GM18858 (cell line): ENCODE results near the gene NLRP9.
A peak's percentile ranks its signal among the peaks of the same experiment; 100 is the strongest.

Experiments used
- ATAC-seq: cut with Tn5 transposase; IDR thresholded peaks from one replicate; pipeline ENCODE4 v1.9.1; 2021; ENCODE audit not compliant: unreplicated experiment

The NLRP9 gene

DNA sequence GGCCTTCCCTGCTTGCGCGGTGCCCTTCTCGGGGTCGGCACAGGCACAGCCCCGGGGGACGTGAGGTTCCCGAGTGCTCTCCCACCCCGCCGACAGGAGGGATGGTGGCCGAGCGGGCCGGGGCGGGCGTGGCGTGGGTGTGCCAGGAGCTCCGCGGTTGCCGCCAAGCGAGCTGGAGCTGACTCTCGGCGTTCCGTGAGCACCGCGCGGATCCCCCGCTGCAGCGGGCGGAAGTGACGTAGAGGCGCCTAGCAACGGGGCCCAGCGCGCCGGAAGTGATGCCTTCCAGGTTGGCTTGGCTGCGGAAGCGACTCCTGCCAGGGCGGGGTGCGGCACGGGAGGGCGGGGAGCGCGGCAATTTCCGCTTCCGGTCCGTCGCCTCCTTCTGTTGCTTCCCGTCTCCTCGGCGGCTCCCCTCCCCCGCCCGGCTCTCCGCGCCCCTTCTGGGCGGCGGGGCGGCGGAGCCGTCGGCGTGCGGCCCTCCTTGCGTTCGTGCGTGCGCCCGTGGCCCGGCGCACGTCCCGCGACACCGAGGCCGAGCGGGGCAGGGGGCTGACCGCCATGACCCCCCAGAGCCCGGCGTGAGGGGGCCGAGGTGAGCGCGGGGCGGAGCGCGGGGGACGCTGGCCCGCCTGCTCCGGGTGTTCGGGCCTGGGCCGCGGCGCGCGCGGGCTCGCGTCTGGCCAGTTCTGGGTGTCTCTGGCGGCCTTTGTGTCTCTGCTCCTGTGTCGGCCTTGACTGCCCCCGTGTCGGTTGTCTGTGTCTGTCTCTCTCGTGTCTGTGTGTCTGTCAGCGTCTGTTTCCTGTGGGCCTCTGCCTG lies 63.2 kb downstream of the NLRP9 start, which contains the start of gene EPN1:
TSS of gene EPN1 (plus strand) at position 386 of the 820 bp plus-strand sequence. CDS start 3,402 bp downstream, outside the sequence.
- ATAC-seq, result peak; percentile 51

DNA sequence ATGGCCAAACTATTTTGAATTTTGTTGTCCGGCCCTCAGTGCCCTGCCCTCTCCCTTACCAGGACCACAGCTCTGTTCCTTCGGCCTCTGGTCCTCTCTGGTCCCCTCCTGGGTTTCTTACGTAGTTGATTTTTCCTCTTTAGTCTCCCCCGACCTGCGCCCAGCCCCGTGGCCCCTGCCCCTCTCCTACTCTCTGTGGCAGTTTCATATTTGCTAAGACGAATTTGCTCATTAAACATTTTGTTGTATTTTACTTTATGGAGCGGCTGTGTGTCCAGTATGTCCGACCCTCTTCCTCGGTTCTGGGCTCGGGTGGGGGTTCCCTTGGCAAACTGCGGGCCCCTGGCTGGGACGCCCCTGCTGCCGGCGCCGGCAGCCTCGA lies 63.8 kb downstream of the NLRP9 start:
- no peak for ATAC-seq

DNA sequence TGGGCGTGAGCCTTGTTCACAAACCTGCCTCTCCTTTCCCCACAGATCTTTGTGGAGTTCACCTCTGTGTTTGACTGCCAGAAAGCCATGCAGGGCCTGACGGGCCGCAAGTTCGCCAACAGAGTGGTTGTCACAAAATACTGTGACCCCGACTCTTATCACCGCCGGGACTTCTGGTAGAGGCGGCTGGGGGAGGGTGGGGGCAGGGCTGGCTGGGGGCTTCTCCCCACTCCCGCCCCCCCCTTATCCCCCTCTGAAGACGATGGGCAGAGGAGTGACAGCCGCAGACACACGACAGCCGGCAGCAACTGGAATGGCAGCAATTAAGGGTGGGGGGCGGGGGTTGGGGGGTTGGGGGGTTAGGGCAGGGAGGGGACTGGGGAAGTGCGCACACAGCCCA lies 64.3 kb downstream of the NLRP9 start:
- no peak for ATAC-seq

DNA sequence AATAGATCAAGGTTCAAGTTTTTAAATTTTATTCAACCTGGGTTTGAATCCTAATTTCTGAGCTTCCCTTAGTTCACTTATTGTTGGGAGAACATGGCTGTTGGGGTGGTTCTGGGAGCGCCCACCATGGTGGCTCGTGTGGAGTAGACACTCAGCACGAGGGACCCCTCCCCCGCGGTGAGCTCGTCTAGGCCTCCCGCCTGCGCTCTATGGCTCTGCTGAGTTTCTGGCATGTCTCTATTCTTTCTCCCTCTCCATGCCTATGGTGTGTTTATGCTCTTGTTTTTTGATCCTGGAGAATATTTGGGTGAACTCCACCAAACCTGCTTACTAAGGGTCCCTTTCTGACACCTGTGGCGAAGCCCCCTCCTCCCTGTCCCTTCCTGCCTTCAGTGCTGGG lies 64.7 kb downstream of the NLRP9 start:
- ATAC-seq, result no peak

DNA sequence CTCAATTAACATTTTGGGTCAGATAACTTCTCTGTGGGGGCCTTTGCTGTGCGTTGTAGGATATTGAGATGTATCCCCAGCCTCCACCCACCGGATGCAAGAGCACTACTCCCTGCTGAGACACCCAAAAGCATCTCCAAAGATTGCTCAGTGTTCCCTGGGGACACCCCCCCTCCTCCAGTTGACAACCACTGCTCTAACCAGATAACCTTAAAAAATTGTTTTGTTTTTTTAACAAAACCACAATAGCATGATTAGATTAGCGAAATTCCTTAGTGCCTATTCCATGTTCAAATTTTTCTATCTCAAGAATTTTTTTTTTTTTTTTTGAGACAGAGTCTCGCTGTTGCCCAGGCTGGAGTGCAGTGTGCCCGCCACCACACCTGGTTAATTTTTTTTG lies 65.8 kb downstream of the NLRP9 start:
- ATAC-seq, result no peak

DNA sequence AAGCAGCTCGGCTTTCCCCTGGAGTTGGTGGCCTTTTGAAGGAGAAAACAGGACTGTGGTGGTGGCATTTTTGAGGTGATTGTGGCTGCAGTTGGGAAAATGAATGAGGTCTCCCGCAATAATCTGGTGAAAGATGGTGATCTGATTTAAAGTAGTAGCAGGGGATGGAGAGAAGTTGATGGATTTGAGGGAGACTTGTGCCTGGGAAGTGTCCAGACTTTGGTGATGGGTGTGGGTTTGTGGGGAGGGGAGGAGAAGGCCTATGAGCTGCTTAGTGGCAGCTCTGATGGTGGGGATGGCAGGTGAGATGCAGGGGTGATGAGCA lies 67.2 kb downstream of the NLRP9 start:
- ATAC-seq, result no peak

DNA sequence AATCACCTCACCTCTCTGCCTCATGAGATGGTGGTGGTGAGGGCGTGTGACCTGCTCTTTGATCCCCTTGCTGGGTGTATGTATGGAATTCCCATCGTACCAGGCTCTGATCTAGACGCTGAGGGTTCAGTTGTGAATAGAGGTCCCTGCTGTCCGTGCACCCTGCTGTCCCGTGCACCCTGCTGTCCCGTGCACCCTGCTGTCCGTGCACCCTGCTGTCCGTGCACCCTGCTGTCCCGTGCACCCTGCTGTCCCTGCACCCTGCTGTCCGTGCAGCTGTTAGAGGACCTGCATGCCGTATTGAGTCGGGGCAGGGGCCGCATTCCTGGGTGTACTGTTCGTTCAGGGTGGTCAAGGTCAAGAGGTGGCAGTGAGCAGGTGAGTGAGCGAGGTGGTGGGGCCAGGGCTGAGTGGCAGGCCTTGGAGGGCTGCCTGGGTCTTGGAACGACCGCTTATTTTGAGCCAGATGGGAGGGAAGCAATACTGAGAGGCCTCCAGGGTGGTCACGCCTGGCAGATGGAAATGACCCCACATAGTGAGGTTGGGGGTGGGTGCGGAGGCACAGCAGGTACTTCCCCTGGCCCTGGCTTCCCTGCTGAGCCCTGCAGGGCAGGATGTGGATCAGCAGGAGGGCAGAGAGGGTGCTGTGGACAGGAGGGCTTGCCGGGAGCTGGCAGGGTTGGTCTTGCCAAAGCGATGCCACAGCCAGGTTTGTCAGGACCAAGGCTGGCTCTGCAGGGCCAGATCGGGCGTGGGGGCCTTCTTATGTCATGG lies 67.7 kb downstream of the NLRP9 start:
- no peak for ATAC-seq

DNA sequence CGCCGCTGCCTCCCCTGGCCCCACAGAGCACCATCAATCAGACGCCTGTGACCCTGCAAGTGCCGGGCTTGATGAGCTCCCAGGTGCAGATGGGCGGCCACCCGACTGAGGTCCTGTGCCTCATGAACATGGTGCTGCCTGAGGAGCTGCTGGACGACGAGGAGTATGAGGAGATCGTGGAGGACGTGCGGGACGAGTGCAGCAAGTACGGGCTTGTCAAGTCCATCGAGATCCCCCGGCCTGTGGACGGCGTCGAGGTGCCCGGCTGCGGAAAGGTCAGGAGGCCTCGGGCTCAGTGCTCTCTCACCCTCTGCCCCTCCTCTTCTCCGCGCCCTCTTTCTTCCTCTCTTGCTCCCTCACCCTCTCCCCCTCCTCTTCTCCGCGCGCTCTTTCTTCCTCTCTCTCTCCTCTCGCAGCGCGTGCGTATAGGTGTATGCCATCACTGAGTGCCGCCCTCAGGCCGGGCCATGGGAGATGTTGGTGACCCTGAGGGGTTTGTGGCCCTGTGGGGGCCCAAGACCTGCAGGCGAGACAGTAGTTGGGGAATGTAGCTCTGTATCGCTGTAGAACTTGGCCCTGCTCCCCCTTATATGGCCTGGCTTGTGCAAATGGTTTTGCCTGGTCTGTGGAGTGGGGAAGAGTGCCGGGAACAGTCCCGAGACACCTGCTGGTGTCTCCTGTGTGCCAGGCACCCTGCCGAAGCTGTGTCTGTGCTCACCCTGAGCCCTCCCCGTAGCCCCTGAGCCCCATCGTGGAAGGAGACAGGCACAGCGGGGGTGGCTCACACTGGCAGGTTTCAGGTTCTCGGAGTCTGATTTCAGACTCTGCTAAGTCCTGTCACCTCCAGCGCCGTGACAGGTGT lies 68.6 kb downstream of the NLRP9 start:
- ATAC-seq, result no peak

DNA sequence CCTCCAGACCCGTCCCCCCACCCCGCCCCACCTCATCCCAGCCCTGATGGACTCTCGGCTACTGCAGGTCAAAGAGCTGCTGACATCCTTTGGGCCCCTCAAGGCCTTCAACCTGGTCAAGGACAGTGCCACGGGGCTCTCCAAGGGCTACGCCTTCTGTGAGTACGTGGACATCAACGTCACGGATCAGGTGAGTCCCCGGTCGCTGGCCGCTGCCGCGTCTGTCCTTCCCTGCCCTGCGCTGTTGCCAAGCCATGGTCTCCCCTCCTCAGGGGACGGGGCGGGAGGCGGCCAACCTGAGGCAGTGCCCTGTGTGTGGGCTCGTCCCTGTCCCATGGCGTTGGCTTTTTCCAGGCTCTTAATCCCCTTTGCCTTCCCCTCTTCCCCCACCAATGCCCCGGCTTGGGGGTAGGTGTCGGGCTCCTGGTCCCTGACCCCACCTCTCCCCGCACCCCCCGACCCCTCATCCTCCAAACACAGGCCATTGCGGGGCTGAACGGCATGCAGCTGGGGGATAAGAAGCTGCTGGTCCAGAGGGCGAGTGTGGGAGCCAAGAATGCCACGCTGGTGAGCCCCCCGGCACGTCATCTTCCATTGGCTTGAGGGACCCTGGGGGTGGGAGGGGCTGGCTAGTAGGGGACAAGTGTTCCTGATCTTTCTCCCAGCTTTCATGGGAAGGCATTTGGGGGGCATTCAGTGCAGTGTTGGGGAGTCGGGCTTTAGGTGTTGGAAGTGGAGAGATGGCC lies 69.4 kb downstream of the NLRP9 start:
- ATAC-seq, result no peak

DNA sequence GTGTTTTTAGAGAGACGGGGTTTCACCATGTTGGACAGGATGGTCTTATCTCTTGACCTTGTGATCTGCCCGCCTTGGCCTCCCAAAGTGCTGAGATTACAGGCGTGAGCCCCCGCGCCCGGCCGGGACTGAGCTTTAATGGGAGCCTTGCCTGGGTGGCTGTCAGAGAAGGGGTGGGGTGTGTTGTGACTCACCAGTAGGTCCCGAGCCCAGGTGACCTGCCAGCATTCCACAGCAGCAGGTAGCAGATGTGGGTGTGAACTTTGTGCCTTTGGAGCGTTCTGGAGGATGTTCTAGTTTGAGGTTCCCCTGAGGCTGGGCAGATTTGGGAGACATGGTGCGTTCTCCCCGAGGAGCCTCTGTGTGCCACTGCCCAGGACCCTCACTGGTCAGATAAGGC lies 70.2 kb downstream of the NLRP9 start:
- ATAC-seq, result no peak

DNA sequence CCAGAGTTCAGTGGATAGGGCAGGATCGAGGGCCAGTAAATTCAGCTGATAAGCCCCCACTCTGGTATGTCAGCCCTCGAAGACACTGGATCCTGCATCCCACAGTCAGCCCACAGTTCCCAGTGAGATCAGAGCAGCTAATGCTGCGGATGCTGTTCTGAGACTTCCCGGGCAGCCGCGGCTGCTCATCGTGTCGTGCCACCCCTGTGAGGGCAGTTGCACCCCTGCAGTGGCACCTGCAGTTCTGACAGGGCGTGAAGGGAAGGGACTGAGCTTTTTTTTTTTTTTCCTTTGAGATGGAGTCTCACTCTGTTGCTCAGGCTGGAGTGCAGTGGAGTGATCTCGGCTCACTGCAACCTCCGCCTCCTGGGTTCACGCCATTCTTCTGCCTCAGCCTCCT lies 70.7 kb downstream of the NLRP9 start:
- ATAC-seq, result no peak

DNA sequence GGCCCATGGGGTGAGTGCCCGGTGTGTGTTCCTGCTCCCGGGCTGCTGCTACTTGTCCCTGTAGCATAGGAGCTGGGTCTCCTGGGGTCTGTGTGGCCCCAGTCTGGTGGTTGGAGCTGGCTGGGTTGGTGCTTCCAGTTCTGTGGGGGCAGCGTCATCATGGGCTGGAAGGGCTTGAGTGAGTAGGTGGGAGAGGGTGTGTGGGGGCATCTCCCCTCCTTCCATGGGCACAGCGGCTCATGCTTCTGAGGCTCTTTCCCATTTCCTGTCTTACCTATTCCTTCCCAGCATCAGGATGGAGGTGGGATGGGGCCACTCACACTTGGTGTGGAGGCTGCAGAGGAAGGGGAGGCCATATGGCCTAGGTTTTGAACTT lies 71.2 kb downstream of the NLRP9 start:
- ATAC-seq, result no peak

DNA sequence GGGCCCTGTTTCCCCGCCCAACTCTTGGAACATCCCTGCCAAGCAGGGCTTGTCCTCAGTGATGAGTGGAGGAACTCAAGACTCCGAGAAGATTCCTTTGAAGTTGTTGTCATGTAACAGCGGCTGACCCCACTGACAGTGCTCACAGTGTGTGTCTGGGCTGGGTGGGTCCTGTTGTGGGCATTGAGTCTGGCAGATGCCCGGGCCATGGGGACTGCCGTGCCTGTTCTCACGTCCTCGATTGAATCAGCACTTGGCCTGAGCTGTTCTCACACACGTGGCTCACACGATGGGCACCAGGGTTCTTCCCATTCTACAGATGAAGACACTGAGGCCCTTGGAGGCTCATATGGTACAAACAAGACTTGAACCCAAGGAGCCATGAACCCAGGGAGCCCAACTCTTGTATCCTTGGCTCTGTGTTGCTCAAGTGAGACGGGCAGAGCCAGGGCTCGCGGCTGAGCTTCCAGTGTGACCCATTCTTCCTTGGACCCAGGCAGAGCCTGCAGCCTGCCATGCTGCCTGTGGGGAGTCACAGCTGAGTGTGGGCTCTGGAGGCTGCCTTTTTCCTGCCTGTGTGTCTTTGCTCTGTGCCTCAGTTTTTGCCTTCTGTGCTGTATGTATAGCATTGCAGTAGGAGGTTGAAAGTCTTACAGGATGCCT lies 71.7 kb downstream of the NLRP9 start:
- no peak for ATAC-seq

DNA sequence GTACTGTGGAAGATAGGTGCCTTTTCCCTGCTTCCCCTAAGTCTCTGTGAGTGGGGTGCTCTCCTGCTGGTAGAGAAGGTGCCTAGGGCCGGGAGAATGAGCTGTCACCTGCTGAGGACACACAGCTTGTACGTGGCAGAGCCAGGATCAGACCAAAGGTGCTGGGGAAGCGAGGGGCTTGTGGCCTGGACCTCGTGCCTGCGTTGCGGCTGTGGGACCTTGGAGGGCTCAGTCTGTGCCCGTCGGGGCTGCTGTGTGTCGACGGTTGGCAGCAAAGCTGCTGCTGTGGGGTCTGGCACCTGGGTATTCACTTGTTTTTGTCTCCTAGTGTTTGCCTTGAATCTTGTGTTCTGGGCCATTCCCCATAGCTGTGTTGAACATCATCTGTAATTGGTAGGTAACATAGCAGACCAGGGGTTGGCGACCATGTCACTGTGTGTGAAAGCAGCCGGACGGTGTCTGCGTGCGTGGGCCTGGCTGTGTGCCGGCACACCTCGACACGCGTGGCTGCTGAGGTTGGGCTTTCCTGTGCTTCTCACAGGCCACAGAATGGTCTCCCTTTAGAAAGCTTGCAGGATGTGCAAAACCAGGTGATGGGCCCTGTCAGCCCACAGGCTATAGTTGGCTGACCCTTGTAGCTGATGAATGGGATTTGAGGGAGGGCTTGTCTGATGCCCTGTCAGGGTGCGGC lies 74.2 kb downstream of the NLRP9 start:
- ATAC-seq, result no peak

DNA sequence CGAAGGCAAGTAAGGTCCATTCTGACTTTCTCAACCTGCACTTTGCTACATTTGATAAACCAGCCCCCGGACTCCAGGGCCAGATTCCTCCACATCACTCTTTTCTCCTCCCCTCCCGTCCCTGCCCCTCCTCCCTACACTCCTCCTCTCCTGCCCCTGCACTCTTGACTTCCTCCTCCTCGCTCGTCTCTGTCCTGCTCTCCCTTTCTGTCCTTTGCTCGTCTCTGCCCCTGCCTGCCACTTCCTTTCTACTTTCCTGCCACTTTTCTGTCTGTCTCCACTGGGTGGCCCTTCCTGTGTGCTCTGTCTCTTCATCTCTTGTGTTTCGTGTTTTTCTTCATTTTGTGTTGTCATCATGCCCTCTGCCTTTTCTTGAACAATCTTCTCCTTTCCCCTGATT lies 76.4 kb downstream of the NLRP9 start:
- no peak for ATAC-seq

DNA sequence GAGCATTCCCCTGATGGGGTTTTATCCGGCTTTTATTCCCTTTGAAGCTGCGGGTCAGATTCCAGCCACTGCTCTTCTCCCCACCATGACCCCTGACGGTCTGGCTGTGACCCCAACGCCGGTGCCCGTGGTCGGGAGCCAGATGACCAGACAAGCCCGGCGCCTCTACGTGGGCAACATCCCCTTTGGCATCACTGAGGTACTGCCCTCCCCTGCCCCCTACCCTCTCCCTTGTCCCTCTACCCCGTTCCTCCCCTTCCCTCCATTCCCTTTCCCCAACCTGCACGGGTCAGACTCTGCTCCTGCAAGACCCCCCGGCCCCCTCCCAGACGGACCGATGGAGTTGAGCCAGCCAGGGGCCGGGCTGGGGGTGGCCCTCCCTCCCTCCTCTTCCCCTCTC lies 77.2 kb downstream of the NLRP9 start:
- no peak for ATAC-seq

DNA sequence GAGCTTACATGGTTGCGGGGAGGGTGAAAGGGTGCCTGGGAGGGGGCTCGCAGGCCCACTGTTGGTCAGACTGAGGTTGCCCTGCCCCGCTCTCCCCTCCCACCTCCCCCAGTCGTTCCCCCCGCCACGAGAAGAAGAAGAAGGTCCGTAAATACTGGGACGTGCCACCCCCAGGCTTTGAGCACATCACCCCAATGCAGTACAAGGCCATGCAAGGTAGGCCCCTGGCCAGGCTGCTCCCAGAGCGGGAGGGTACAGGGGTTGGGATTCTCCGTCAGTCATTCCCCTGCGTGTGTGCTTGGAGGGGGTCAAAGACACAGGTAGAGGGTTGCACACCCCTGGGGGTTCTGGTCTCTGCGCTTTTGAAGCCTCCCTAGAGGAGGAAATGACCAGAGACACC lies 77.8 kb downstream of the NLRP9 start:
- no peak for ATAC-seq

DNA sequence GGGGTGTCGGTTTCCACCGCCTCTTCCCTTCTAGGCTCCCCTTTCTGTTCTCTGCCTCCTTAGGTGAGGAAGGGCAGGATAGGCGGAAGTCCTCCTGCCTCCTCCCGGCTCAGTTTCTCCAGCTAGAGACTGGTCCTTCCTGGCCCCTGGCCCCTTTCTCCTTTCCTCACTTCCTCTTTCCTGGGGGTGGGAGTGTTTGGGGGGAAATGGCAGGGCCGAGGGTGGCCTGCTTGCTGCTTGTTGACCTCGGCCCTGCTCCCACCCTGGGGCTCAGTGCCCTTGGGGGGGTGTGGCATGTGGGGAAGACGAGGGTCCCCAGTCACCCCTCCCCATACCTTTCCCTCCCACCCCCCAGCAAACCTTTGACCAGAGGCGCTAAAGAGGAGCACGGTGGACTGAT lies 78.4 kb downstream of the NLRP9 start:
- ATAC-seq, result no peak

DNA sequence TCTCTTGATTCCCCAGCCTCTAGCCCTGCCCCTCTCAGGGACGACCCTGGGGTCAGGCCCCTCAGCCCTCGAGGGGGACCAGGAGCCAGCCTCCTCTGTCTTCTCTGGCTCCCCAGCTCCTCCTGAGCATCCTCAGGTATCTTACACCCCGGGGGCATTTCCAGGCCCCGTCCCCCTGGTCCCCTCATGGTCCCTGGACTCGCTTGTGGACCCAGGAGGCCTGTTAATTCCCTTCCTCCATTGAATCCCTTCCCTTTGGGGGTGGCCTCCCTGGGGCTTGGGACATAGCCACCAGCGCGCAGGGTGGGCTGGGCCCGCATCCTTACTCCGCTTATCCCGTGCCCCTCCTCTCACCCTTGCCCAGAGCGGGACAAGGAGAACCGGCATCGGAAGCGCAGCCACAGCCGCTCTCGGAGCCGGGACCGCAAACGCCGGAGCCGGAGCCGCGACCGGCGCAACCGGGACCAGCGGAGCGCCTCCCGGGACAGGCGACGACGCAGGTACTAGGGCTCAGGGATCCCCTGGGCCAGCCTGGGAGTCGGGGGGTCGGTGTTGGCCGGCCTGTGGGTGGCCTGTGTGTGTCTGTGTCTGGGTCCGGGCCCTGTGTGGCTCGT lies 79.2 kb downstream of the NLRP9 start:
- no peak for ATAC-seq
